Kidney tubule cell (primary cell): ENCODE measurements around the gene SFT2D3.
A peak's percentile ranks its signal among the peaks of the same experiment; 100 is the strongest.

Experiments used
- DNase-seq: peaks from one replicate; pipeline ENCODE4 v3.0.0-alpha.2; 2018; ENCODE audit warnings: low spot score

Gene SFT2D3

DNA sequence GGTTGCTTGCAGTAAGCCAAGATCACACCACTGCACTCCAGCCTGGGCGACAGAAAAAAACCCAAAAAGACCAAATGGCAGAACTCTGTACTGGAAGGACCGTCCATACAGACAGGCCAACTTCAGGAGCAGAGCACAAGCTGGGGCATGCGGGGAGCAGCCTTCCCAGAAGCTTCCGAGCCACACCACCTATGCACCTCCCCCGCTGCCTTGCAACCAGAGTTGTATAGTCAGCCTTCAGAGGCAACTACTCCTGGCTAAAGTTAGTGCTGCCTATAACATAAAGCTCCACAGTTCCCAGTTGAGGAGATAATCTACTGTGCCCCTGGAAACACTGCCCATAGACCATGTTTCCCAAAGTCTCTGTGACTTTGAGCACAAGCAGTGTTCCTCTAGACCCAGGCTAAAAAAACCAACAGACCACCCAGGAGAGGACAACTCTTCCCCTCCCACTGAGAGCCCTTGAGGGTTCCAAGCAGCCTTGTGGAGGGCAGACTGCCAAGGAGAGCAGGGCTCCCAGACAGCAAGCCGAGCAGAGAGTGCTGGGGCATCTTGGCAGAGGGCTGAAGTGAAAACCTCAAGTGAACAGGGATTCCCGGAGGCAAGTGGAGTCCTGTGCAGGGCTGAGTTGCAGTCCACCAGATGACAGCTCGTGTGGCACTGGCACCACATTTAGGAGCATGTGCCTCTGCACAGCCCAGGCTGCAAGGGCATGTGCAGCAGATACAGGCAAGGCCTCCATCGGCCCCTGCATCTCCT lies 6.8 kb downstream of the SFT2D3 start:
- no peak for DNase-seq

DNA sequence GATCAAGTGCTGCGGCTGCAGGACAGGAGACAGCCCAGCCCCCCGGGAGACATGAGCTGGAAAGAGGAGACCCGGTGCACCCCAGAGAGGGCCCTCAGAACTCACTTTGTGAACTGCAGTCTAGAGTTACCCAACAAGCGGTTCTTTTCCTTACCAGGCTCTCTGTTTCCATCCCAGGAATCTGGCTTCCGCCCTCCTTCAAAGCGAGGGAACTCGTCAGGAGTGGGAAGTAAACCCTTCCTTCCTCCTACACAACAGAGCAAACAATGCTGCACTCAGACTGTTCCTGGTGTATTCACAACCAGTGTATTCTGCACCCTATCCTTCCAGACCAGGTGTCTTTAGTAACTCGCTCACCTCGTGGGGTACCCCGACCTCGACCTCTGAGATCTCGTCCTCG lies 8.0 kb downstream of the SFT2D3 start:
- DNase-seq = no peak

DNA sequence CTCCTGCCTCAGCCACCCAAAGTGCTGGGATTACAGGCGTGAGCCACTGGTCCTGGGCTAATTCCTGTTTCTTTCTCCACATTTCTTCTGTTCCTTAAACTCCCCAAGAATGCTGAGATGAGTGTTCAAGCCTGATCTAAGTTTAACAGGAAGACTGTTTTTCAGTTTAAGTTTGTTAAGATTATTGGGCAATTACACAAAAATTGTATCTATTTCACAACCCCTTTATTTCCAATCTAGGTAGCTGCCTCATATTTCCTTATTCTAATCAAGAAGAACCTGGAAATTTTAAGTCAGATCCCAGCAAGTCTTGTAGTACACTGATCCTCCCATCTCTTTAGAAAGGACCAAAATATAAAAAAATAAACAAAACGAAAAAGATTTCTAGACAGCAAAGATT lies 11.7 kb downstream of the SFT2D3 start:
- no peak for DNase-seq

DNA sequence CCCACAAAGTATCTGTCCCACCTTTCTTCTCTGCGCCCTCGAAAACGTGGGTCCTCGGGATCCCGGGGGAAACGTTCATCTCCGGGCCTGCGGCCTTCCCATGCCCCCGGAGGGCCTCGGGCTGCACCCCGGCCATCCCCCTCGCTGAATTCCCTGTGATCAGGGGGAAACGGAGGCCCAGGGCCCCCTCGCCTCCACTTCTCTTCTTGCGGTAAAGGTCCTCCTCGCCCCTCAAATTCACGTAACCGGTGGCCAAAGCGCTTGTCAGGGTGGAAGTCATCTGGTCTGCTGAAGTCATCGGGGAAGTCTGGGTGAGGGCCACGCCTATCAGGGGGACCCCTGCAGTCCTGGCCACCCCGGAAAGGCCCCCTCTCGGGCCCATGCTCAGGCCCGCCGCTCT lies 12.3 kb downstream of the SFT2D3 start:
- DNase-seq = no peak

- DNase-seq = no peak
These were observed 14.6 kb downstream of the SFT2D3 start for GRCh38 chr2:127715778-127716449.

DNA sequence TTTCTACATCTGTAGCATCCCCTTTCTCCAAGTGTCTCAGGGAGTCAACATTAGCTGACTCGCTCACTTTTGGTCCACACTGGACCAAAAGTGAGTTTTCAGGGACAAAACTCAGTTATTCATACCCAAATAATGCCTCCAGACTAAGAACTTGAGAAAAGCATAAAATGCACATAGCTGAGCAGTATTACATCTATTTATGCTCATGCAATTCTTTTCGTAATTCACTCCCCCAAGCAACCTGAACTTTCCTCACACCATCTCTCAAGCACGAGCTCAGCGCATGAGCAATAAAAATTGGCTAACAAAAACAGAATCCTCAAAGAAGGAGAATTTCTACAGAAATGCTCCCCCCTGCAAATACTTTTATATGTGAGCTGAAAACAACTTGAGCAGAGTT lies 17.0 kb downstream of the SFT2D3 start:
- no peak for DNase-seq

DNA sequence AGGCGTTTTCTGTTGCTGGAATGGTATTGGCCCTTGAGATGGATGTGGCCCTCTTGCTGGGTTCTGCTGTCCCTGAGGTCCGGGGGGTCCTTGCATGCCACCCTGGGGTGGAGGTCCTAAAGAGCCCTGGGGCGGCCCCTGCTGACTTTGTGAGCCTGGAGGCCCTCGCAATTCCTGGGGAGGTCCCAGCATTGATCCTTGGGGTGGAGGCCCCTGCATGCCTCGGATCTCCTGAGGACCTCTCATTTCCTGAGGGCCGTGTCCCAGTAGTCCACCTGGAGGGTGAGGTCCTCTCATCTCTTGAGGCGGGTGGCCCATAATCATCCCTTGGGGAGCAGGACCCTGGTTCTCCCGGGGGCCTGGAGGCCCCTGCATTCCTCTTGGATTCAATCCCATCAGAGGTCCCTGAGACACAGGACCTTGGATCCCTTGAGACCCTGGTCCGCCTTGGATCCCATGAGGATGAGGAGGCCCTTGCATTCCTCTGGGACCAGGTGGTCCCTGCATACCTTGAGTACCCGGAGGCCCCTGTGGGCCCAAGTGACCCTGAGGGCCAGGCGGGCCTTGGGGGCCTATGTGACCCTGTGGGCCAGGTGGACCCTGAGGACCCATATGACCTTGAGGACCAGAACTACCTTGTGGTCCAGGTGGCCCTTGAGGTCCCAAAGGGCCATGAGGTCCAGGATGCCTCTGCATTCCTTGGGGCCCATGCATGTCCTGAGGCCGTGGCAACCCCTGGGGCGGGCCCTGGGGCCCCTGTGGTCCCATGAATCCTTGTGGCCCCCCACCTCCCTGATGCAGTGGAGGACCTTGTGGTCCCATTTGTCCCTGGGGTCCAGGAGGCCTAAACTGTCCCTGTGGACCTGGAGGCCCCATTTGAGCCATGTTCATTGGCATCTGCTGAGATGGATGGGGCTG lies 18.3 kb downstream of the SFT2D3 start:
- no peak for DNase-seq

- DNase-seq = peak; percentile 92
These were observed 20.1 kb downstream of the SFT2D3 start for GRCh38 chr2:127721311-127721977.

- peak; percentile 76 for DNase-seq
These were observed 20.7 kb downstream of the SFT2D3 start for GRCh38 chr2:127721978-127722355.

DNA sequence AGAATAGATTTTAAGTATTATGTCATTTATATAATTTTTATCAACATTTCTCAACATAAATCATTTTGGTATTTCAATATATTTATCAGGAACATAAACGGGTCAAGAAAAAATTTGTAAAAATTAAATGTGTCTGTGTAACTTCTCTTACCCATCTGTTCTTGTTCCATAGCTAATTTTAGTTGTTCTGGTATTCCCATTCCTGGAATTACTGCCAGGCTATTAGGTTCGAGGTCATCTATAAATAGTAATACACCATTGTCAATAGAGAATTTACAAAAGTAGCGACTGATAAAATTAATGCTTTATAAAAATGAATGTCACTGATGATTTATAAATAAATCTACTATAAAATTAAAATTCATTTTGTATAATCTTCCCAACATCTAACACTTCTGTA lies 21.5 kb downstream of the SFT2D3 start:
- no peak for DNase-seq

- no peak for DNase-seq
These were observed 25.0 kb downstream of the SFT2D3 start for GRCh38 chr2:127726158-127726880.

DNA sequence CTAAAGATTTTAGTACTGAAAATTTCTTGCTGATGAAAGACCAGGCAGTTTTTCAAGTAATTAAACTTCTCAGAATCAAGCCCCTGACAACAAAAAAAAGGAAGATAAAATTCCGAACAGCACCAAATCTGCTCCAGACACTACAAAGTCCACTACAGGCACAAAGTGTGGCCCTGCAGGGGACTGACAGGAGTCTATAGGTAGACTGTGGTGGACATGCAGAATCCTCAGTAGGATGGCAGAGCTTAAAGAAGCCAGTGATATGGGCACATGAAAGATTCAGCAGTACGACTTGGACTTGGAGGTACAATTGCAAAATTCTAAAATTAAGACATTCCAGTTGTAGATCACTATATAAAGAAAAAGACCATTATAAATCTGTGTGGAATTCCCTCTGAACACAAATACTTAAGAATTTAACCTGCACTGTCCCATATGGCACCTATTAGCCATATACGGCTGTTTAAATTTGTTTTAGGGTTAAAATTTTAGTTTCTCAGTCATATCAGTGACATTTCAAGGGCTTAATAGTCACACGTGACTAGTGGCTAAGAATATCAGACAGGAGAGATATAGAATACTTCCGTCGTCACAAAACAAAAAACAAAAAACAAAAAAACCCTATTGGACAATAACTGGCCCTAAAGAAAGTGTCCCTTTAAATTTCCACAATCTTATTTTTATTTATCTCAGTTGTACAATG lies 32.0 kb downstream of the SFT2D3 start:
- no peak for DNase-seq

DNA sequence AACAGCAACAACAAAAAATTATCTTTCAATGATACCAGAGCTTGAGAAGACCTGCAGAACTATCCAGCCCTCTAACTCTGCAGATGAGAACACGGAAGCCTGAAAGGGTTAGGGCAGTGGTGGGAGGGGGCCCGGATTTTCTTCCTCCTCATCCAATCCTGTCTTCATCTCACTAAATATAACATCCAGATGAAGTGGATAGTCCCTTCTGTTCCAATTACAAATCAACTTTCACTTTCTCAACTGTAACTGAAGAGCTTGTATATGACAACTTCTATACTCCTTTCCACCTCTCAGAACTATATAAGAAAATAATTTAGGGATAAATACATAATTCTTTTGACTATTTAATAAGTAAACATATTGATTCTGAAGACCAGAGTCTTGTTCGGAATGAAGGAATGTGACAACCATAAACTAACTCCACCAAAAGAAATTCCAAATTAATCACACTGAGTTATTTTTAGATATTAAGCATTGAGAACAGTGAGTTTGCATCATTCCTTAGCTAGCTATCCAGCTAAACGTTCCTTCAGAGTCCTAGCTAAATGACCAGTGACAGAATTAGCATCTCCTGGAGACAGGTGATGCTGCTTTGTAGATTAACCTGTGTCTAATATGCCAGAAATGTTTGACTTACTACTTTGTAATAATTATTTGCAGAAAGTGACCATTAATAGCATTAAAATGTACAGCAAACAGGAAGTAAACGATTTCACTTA lies 32.7 kb downstream of the SFT2D3 start:
- peak; percentile 56 for DNase-seq

GRCh38 chr2:127735044-127735443 lies 33.7 kb downstream of the SFT2D3 start:
- peak; percentile 8 for DNase-seq

DNA sequence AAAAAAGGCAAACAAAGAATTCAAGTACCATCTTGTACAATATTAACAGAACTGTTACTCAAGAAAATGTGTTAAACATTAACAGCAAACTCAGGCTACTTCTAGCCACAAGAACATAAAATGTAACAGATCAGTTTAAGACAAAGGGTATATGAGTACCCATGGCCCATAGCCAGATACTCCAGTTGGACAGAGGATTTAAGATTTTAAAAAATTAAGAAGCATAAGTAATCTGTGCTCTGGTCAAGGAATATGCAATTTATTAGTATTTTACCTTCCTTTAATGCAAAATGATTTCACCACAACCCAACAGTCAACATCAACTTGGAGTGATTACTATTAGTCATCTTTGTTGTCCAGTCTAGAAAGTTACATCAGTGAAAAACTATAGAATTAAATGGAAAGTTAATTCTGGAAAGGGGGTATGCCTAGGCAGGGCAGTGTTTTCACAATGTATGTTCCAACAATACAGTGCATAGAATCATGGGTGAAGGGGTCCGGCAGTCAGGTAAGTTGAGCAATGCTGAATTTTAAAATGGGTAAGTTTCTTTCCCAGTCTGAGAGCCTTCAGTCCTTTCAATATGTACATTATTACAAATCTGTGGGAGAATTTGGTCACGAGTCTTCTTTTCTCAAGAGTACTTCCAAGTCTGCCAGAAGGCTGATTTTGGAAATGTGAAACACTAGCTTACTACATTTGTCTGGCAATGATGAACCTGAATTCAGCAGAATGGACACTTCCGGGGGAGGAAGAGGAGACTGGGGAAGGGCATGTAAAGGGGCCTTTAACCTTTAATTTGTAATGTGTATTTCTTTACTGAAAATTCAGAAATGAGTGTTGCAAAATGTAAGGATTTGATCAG lies 34.5 kb downstream of the SFT2D3 start:
- DNase-seq = peak; percentile 83

GRCh38 chr2:127737892-127738291 lies 36.6 kb downstream of the SFT2D3 start:
- DNase-seq = peak; percentile 8

GRCh38 chr2:127739800-127740199 lies 38.5 kb downstream of the SFT2D3 start:
- DNase-seq = no peak

DNA sequence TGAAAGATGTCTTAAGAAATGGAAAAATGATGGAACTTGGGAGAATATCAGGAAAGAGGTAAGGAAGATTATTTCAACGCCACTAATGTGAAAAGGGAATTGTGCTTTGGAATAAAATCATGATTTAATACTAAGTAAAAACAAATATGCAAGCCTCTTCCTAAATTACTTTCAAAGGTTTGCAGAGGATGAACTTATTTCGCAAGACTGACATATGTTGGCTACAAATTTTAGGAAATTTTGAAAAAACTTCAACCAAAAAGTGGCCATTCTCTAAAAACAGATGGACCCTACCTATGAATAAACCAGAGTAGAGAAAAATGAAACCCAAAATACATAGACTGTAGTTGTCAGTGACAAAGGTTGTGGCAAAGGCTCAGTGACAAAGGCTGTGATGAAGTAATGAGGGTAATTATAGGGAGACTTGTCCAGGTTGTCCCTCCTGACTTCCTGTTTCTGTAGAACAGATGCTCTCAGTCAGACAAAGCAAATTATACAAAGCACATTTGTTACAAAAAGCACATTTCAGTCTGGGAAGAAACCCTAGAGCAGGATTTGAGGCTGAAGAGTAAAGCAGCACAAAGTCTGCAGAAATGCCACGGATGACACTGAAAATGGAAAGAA lies 39.5 kb downstream of the SFT2D3 start:
- DNase-seq = no peak
